ENCODE measurements around the gene MBD5.

MBD5 gene

DNA sequence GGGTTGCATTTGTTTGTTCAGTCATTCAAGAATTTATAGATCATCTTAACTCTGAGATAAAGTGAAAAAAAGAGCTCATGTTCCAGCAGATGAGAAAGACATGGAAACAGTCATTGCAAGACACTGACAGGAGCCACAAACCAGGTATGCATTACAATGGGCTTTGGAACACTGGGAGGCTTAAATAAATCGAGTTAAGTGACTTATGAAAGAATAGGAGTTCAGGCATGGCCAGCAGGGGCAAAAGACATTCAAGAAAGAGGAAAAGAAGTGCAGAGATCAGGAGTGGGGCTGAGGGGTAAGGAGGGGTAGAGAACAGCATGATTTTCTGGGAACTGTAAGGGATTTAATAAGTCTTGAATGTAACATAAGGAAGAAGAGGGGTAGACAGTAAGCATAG, 502.4 kb downstream of the MBD5 start:
- no peak for DNase-seq (ENCODE audit: extremely low spot score)
- TF ChIP-seq, protein P1, sequence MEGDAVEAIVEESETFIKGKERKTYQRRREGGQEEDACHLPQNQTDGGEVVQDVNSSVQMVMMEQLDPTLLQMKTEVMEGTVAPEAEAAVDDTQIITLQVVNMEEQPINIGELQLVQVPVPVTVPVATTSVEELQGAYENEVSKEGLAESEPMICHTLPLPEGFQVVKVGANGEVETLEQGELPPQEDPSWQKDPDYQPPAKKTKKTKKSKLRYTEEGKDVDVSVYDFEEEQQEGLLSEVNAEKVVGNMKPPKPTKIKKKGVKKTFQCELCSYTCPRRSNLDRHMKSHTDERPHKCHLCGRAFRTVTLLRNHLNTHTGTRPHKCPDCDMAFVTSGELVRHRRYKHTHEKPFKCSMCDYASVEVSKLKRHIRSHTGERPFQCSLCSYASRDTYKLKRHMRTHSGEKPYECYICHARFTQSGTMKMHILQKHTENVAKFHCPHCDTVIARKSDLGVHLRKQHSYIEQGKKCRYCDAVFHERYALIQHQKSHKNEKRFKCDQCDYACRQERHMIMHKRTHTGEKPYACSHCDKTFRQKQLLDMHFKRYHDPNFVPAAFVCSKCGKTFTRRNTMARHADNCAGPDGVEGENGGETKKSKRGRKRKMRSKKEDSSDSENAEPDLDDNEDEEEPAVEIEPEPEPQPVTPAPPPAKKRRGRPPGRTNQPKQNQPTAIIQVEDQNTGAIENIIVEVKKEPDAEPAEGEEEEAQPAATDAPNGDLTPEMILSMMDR (IDR thresholded peaks at IDR 0.05; ENCODE audit: control extremely low read depth, extremely low read depth, low read depth, missing control alignments): no peak
- ChIA-PET CTCF (interaction anchor here (1.2 to 3.9 kb wide), 4 partner anchors 12 to 533 kb away, joined by 3 to 27 read pairs (median 5); no protein-coding TSS in a partner anchor), POLR2A (no interaction called here)

DNA sequence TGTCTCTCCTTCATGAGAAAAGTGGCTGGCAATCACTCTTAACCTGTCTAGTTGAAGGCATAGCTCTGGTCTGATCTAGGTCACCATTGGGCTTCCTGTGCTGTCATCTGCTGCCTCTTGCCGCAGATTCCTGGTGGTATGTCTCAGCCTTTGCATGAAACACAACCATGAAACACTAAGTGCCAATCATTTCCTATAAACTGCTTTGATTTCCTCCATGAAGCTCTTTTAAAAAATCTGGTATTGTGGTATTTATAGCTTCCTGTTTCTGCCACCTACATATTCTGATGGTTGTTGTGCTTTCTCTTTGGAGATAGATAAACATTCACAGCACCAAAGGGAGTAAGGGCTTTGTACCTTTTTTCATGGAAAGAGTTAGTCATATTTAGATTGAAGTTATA, 503.6 kb downstream of the MBD5 start:
- CTCF ChIA-PET: interaction anchor here (0.8 to 2.2 kb wide), 6 partner anchors 13 to 534 kb away, joined by 3 to 10 read pairs (median 5); no protein-coding TSS in a partner anchor
- TF ChIP-seq, protein P1 (IDR thresholded peaks at IDR 0.05; ENCODE audit: control extremely low read depth, extremely low read depth, low read depth, missing control alignments): no peak
- POLR2A ChIA-PET: no interaction called here
- no peak for DNase-seq (ENCODE audit: extremely low spot score)

DNA sequence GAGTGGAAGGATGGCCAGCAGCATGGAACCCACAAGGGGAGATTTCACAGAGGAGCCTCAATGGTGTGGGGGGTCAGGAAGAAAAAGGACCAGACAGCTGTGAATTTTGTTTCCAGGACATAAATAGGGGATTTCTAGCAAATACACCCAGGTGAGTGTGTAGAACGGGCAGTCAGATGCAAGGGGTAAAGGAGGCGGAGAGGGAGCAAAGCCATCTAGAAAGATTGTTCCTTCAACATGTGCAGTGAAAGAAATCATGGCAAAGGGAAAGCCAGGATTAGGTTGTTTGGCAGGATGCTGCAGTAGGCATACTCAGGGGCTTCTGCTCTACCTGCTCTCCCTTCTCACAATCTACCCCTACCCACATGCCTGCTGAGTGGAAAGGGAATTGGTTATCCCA, 504.2 kb downstream of the MBD5 start:
- no peak for DNase-seq (ENCODE audit: extremely low spot score)
- CTCF ChIA-PET: interaction anchor here (0.8 to 2.2 kb wide), 5 partner anchors 13 to 535 kb away, joined by 3 to 10 read pairs (median 5); no protein-coding TSS in a partner anchor
- TF ChIP-seq, protein P1 (IDR thresholded peaks at IDR 0.05; ENCODE audit: control extremely low read depth, extremely low read depth, low read depth, missing control alignments): no peak
- POLR2A ChIA-PET: no interaction called here

DNA sequence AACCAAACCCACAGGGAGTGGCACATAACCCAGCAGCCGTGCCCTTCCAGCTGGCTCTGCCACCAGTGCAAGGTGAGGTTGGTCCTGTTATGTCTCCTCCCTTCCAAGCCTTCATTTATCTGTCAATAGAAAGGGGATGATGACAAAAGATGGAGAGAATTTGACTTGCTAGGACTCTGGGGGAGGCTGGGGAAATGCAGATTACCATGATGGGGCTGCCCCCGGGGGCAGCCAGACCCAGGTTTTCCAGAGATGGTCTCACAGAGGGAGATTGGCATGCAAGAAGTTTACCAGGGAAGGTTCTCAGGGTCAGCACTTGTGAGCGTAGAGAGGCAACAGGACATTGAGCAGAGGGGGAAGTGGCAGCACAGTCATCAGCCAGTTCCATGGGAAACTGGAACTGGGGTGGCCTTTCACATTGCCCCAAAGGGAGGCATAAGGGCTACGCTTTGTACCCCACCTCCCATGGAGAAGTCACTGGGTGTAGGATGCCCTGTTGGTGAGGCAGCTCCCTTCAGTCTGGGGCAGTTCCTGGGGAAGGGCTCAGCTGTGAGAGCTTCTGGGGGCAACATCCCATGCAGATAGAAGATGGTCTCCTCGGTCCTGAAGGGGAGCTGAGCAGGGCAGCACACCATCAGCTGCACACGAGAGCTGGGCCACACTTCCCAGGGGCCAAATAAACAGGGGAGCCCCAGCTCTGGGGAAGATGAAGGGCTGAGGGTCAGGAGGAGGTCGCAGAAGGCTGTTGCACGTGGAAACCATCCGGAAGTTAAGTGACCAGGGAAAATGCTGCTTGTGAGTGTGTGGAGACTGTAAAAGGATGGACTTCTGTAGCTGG, 505.8 kb downstream of the MBD5 start:
- TF ChIP-seq, protein P1 (IDR thresholded peaks at IDR 0.05; ENCODE audit: control extremely low read depth, extremely low read depth, low read depth, missing control alignments): no peak
- DNase-seq (ENCODE audit: extremely low spot score): no peak
- POLR2A ChIA-PET: no interaction called here
- CTCF ChIA-PET: interaction anchor here (1.0 to 1.6 kb wide), 6 partner anchors 11 to 590 kb away, joined by 3 to 5 read pairs (median 4); no protein-coding TSS in a partner anchor

DNA sequence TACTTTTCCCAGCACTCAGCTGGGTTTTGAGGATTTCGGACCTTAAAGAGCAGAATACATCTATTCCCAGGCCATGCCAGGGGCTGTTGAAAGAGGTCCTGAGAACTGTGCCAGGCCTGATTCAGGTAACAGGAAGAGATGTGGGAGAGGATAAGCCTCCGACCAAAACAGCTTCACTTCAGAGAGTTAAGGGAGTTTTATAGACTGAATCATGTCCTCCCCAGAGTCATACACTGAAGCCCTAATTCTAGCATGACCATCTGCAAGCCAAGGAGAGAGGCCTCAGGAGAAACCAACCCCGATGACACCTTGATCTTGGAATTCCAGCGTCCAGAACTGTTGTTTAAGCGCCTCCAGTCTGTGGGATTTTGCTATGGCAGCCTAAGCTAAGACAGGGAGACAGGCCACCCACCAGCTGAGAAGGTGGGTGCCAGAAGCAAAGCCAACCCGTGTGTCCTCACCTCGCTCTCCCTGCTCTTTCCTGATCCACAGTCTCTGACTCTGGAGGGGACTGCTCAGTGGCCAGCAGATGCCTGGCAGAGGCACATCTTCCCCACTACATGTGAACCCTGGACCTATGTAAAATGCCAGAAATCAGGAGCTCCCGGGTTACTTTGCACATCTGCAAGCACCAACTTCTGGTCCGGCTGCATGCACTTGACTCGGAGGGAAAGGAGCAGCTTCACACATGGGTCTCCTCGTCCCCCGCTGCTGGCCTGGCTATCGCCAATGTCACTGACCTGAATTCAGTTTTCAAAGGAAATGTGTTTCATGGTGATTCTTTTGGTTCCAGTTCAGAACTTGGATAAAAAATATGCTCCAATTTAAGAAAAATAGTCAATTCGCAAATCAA, 506.8 kb downstream of the MBD5 start:
- ChIA-PET CTCF (interaction anchor here (1.3 to 1.6 kb wide), 5 partner anchors 10 to 591 kb away, joined by 3 to 5 read pairs (median 4); no protein-coding TSS in a partner anchor), POLR2A (no interaction called here)
- no peak for DNase-seq (ENCODE audit: extremely low spot score)
- TF ChIP-seq, protein P1 (IDR thresholded peaks at IDR 0.05; ENCODE audit: control extremely low read depth, extremely low read depth, low read depth, missing control alignments): no peak

DNA sequence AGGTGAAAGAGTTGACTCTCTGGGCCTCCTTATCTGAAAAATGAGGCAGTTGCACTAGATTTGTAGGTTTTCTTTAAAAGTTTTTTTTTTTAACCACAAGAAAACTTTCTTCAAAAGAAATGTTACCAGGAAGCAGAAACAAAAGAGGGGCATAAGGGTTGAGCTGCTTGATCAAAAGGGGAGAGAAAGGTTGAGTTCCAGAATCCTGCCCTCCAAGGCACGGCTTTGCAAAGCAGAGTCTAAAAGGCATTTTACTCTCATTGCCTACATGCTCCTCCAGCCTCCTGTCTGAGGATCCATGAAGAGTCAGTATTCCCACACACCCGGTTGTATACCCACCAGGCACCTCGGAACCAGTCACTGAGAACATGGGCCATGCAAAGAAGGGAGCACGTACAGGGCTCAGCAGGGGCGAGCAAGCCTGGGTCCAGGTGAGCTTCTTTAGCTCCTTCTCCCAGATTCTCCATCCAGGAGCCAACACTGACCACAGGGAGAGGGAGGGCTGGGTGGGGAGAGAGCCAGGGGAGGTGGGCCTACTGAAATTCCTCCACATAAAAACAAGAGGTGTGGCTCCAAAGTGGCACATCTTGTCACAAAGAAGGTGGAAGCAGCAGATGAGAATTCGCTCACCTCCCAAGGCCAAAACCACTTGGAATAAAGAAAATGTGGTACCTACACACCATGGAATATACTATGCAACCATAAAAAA, 507.6 kb downstream of the MBD5 start:
- TF ChIP-seq, protein P1 (IDR thresholded peaks at IDR 0.05; ENCODE audit: control extremely low read depth, extremely low read depth, low read depth, missing control alignments): no peak
- ChIA-PET POLR2A (no interaction called here), CTCF (interaction anchor here (1.2 to 1.5 kb wide), 4 partner anchors 9 to 22 kb away, joined by 3 to 5 read pairs (median 4); no protein-coding TSS in a partner anchor)
- no peak for DNase-seq (ENCODE audit: extremely low spot score)
